Activated CD4-positive, alpha-beta T cell treated with anti-CD3 and anti-CD28 coated beads, Interleukin-2, amount 50 U/mL, for 16 hours (primary cell): ENCODE results near the gene ROBO2.

ENCODE experiments used
- DNase-seq: peaks from one replicate; pipeline ENCODE4 v3.0.0-alpha.2; 2020

ROBO2 gene

GRCh38 chr3:77052733-77053670 is 13.1 kb downstream of the ROBO2 start:
- DNase-seq = no peak

- no peak for DNase-seq
These were observed 13.9 kb downstream of the ROBO2 start for GRCh38 chr3:77053795-77054194.

DNA sequence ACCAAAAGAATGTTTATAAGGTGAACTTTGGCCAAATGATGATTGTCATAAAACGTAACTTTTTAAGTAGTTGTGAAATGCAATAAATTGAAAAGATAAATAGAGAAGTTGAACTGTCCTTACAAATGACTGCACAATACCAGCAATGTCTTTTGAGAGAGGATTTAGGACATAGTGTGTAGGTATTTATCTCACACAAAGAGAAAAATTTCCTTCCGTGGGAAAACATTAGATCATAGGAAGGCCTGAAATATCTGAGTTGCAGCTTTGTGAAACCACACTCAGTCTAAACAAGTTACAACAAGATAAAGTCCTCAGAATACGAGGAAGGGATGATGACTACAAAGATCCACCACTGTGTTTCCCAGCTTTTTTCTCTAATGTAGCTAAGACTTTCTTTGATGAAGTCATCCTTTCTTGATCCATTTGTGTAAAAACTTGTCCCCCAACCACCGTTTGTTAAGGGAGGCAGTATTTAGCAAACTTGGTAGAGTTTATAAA is 16.0 kb downstream of the ROBO2 start:
- DNase-seq = no peak

DNA sequence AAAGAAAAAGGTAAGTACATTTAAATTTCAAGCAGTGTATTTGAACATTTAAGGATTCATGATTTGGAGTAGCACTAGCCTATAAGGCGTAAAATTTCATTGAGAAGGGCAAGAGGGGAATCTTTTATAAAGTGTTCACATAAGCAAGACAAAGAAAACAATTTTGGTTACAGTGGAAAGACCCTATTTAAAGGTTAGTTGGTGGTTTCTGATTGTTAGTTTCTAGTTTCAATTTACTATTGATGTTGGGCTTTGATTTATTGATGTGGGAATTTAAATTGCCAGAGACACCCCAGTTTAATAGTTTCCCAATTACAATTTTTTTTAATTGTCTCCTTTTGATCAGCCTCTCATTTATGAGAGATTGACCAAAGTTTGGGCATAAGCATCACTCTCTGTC is 19.5 kb downstream of the ROBO2 start:
- no peak for DNase-seq

DNA sequence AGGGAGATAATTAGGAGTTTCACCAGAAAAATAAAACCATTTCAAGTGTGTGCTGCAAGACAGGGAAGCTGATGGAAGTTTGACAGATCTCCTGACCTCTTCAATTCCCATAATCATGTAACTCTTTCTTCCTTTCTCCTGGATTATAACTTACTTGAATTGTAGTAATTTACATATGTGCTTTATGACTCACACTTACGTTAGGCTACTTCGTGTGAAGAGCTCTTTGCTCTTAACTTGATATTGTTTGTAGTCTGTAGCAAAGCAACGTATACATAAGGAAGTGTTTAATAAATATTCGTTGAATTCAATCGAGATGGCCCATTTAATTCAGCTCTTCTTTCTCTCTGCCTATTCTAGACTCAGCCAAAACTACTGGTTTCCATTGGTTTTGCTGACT is 23.5 kb downstream of the ROBO2 start:
- no peak for DNase-seq

GRCh38 chr3:77065750-77066149 is 25.9 kb downstream of the ROBO2 start:
- no peak for DNase-seq

GRCh38 chr3:77066829-77067228 is 26.9 kb downstream of the ROBO2 start:
- no peak for DNase-seq

DNA sequence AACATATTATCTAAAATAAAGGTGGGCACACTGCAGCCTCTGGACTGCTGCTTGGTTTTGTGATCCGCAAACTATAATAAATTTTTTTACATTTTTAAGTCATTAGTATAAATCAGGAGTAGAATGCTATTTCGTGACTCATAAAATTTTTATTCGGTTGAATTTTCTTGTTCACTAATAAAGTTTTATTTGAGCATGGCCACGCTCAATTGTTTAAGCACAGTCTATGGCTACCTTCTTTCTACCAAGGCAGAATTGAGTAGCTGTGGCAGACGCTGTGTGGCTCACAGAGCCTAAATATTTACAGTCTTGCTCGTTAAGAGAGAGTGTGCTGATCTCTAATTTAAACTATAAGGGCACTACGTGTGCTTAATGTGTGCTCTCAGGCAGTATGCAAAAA is 28.9 kb downstream of the ROBO2 start:
- no peak for DNase-seq

- no peak for DNase-seq
These were observed 31.5 kb downstream of the ROBO2 start for GRCh38 chr3:77071364-77071763.

DNA sequence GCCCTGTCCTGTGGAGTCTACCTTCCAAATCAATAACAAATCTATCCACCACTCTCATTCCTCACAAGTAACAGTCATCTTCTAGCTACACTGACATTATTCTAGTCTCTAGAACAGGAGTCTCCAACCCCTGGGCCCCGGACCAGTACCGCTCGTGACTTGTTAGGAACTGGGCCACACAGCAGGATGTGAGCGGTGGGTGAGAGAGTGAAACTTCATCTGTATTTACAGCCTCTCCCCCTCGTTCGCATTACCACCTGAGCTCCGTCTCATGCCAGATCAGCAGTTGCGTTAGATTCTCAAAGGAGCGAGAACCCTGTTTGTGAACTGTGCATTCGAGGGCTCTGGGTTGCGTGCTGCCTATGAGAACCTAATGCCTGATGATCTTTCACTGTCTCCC is 31.9 kb downstream of the ROBO2 start:
- no peak for DNase-seq

DNA sequence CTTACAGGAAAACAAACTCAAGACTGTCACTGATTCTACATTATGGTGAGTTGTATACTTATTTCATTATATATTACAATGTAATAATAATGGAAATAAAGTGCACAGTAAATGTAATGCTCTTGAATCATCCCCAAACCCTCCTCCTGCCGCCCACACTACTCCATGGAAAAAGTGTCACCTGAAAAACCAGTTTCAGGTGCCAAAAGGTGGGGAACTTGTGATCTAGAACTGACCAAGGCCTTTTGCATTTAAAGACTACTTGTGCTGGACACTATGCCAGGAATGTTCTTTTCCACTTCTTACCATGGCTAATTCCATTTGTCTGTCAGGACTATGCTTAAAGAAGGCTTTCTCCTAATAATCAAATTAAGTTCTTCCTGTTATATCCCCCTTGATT is 32.3 kb downstream of the ROBO2 start:
- DNase-seq = no peak

DNA sequence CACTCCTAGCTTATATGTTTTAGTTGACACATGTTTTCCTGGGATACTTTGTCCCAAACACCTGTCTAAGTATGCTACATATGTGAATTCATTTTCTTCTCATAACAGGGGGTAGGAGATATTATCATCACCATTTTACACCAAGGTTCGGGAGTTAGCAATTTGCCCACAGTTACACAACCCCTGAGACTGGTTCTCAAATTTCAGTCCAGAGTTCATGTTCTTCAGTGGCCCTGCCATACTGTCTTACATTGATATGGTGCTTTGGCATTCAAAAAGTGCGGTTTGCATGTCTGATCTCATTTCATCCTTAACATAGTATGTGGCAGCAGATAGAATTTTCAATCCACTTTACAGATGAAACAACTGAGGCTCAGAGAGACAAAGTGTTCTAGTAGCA is 38.4 kb downstream of the ROBO2 start:
- no peak for DNase-seq

GRCh38 chr3:77079988-77080610 is 40.2 kb downstream of the ROBO2 start:
- no peak for DNase-seq

GRCh38 chr3:77081240-77081661 is 41.4 kb downstream of the ROBO2 start:
- no peak for DNase-seq

DNA sequence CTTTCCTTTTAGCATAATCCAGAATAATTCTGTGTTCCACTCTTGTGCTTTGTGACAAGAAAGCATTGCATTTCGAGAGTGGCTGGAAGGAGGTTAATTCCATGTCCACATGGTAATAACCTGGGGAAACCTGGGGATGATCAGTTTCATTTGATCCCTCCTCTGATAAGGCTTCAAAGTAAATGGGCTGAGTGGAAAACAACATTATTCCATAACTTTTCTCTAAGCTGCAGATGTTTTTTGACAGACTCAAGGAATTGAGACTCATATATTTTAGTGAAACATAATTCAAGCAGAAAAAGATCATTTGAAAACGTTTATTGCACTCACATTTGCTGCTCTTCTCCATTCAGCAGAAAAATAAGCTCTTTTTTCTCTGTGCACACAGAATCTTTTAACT is 44.6 kb downstream of the ROBO2 start:
- no peak for DNase-seq

DNA sequence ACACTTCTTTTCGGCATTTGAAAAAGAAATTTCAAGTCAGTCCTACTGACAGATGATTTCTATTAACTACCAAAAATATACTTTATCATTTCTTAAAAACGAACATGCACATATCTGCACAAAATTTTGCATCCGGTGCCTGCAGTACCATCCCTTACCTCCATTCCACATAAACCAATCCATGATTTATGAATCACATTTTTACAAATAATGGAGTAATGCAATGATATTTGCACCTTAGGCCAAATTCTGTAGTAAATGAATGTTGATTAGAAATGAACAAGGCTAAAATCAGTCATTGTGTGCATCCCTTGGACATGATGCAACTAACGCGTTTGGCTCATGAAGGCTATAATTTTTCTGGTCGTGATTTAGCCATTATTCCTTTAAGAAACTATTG is 46.5 kb downstream of the ROBO2 start:
- no peak for DNase-seq

DNA sequence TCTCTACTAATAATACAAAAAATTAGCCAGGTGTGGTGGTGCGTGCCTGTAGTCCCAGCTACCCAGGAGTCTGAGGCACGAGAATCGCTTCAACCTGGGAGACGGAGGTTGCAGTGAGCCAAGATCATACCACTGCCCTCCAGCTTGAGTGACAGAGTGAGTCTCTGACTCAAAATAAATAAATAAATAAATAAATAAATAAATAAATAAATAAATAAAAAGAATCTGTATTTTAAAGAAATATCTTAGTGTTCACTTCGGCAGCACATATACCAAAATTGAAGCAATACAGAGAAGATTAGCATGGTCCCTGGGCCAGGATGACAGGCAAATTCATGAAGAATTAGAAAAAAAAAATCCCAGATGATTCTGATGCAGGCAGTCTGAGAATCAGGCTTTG is 51.9 kb downstream of the ROBO2 start:
- no peak for DNase-seq

- no peak for DNase-seq
These were observed 53.2 kb downstream of the ROBO2 start for GRCh38 chr3:77093101-77093500.

- no peak for DNase-seq
These were observed 56.2 kb downstream of the ROBO2 start for GRCh38 chr3:77096145-77096544.

DNA sequence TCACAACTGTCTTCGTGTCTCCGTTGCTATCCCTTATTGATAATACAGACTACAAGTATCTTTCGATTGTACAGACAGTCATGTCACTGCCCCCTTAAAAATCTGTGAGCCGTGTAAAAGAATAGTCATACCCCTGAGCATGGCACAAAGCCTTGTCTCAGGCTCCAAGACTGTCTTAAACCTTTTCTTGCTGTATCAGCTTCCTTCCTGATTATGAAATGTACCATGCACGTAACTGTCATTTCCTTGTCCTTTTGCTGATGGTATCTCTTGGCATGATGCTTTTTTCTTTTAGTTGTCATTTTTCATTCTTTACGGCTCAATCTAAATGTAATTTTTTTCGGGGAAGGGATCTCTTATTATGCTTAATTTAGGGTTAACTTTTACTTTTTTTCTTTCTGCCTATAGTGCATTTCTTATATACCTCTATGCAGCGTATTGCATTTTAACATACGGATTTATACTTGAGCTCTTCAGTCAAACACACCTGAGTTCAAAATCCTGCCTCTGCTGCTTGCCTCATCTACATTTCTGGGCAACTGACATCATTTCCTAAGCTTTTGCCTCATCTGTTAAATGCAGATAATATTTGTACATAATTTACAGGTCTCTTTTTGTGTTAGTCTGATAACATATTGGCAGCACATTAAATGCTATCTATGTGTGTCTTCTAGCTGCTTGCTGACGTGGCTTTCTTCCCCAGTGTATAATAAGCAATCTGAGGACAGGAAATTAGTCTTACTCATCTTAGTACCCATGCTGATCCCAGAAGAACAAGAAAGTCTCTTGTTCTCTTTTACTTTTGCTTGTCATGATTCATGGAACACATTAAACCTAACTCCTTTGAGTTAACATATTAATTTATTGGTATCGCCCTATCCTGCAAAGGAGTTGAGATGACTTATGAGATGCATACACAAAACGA is 57.3 kb downstream of the ROBO2 start:
- DNase-seq = no peak

DNA sequence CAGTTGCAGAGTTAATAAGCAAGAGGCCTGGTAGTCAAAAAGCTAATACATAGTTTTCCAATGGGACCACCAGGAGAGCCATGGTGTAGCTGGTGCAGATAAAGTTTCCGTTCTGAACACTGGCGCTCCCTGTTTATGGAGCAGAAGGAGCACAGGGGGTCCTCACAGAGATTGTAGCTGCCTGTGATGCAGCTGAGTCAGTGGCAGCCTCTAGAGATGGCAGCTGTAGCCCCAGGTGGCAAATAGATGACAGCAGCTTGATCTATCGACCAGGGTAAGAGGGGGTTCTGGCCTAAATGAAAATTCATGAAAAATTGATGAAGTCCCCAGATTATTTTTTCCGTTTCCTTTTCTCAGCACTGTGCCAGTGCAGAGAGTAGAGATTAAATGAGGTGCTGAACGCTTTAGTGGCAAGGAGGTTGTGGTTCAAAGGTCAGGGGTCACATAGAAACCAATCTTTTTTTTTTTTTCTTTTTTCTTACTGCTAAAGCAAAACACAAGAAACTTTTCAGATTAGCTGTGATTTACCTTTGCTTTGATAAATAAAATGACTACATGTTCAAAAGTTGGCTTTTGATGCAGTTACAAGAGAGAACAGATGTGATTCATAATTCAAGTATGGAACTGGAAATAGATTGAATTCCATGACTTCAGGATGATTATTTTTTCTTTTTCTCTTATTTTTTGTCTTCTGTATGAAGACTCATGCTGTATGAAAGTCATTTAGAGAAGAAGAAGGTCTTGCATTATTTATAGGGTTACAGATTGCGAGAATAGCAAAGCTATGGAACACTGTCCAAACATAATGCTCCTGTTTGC is 63.3 kb downstream of the ROBO2 start:
- no peak for DNase-seq

DNA sequence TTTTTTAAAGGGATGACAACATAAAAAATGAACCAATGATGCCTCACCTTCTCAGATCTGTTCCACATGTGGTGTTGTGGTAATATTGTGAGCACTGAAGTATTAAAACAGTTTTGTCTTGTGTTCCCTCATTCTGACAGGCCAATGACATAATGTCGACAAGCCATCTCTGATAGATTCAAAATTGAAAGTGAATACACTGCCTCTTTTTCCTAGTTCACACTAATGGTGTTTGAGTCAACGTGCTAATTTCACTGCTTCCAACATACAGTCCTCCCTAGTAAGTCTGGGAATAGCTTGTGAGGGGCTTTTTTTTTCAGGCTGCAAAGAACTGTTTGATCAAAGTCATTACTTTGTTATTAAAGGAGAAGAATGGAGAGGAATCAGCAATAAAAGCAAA is 82.8 kb downstream of the ROBO2 start:
- DNase-seq = no peak
